Measurements from ENCODE around the gene WEE1.
A peak's percentile ranks its signal among the peaks of the same experiment; 100 is the strongest.

Gene WEE1

DNA sequence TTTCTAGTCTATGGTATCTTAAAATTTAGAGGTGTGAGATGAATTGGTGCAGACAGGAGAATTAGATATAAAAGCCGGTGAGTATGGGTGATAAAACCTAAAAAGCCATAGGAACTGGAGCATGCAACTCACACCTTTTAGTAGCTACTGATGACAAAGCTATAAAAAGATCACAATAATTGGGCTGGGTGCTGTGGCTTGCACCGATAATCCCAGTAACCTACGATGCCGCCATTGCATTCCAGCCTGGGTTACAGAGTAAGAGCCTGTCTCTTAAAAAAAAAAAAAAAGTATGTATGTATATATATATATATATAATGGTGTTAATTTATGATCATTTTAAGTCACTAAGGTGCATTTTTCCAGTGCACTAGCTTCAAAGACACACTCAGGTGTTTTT lies 17.2 kb downstream of the WEE1 start:
- H3K4me2 ChIP-seq (ENCODE audit: low read depth, low read length, poor library complexity, severe bottlenecking): no peak overlapping the region
- peak overlapping the region; percentile 98 for H3K27ac ChIP-seq (ENCODE audit: low read depth, low read length)
- H3K9me3 ChIP-seq (ENCODE audit: insufficient read depth, low read length): no peaks in the 10 kb centered on the region
- no peak overlapping the region for H3K9ac ChIP-seq (ENCODE audit: low read length)
- peaks cover 28% of the 10 kb centered on the region for H3K79me2 ChIP-seq (ENCODE audit: insufficient read depth, low read length)
- H4K20me1 ChIP-seq (ENCODE audit: low read depth, low read length): peaks cover 33% of the 10 kb centered on the region
- H3K9me2 ChIP-seq (replicated peaks; ENCODE audit: insufficient read depth, low read length): no peaks in the 10 kb centered on the region
- no peak overlapping the region for H3K4me3 ChIP-seq (ENCODE audit: insufficient read depth, low read length, poor library complexity, severe bottlenecking)
- H3F3A ChIP-seq (ENCODE audit: insufficient read depth): peaks cover 98% of the 10 kb centered on the region
- no peak overlapping the region for H2AFZ ChIP-seq (ENCODE audit: low read depth, low read length, severe bottlenecking)
- TF ChIP-seq, protein P1, sequence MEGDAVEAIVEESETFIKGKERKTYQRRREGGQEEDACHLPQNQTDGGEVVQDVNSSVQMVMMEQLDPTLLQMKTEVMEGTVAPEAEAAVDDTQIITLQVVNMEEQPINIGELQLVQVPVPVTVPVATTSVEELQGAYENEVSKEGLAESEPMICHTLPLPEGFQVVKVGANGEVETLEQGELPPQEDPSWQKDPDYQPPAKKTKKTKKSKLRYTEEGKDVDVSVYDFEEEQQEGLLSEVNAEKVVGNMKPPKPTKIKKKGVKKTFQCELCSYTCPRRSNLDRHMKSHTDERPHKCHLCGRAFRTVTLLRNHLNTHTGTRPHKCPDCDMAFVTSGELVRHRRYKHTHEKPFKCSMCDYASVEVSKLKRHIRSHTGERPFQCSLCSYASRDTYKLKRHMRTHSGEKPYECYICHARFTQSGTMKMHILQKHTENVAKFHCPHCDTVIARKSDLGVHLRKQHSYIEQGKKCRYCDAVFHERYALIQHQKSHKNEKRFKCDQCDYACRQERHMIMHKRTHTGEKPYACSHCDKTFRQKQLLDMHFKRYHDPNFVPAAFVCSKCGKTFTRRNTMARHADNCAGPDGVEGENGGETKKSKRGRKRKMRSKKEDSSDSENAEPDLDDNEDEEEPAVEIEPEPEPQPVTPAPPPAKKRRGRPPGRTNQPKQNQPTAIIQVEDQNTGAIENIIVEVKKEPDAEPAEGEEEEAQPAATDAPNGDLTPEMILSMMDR (IDR thresholded peaks at IDR 0.05; ENCODE audit: insufficient read depth, low read length, poor library complexity, severe bottlenecking): no peak
- no peak for TF ChIP-seq EZH2phosphoT487 (conservative IDR thresholded peaks at IDR 0.05; ENCODE audit: low read length)
- H3K36me3 ChIP-seq (ENCODE audit: low read length): peaks cover 43% of the 10 kb centered on the region
- no peaks in the 10 kb centered on the region for H3K27me3 ChIP-seq (ENCODE audit: low read length)

DNA sequence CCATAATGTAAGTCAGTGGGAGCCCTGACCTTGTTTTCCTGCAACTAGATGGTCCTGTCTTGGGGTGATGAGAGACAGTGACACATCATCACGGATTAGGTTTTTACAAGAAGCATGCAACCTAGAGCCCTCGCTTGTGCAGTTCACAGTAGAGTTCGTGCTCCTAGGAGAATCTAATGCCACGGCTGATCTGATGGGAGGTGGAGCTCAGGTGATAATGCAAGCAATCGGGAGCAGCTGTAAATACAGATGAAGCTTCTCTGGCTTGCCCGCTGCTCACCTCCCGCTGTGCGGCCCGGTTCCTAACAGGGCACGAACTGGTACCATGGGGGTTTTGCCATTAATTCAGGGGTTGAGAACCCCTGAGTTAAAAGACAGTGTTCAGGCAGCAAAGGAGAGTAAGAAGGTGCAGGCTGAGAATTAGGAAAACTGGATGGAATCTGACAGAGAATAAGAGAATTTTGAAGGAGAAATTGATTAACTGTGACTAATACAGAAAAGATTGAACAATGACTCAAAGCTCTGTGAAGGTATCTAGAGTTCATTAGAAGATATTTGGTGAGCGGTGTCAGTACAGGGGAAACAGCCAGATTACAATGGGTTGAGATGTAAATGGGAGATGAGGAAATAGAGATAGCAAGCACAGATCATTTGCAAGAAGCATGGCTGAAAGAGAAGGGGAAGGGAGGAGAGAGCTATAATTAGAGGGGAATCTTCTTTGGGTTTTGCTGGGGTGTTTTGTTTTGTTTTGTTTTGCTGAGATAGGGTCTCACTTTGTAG lies 21.0 kb downstream of the WEE1 start:
- TF ChIP-seq EZH2phosphoT487 (conservative IDR thresholded peaks at IDR 0.05; ENCODE audit: low read length): no peak
- TF ChIP-seq, protein P1 (IDR thresholded peaks at IDR 0.05; ENCODE audit: insufficient read depth, low read length, poor library complexity, severe bottlenecking): no peak
- Histone ChIP-seq H3K27me3 (ENCODE audit: low read length) (no peaks in the 10 kb centered on the region), H2AFZ (ENCODE audit: low read depth, low read length, severe bottlenecking) (no peak overlapping the region), H3F3A (ENCODE audit: insufficient read depth) (peaks cover 85% of the 10 kb centered on the region), H3K4me2 (ENCODE audit: low read depth, low read length, poor library complexity, severe bottlenecking) (peak overlapping the region; percentile 70), H3K4me3 (ENCODE audit: insufficient read depth, low read length, poor library complexity, severe bottlenecking) (peak overlapping the region; percentile 27), H3K9me3 (ENCODE audit: insufficient read depth, low read length) (no peaks in the 10 kb centered on the region), H3K27ac (ENCODE audit: low read depth, low read length) (peak overlapping the region; percentile 98), H3K9me2 (replicated peaks; ENCODE audit: insufficient read depth, low read length) (no peaks in the 10 kb centered on the region), H3K9ac (ENCODE audit: low read length) (peak overlapping the region; percentile 56), H4K20me1 (ENCODE audit: low read depth, low read length) (peaks cover 1% of the 10 kb centered on the region; the same call in 1 of the 2 replicates), H3K79me2 (ENCODE audit: insufficient read depth, low read length) (0 out of 2 replicates have a peak, but pooled peaks cover 3% of the 10 kb centered on the region), H3K36me3 (ENCODE audit: low read length) (peaks cover 6% of the 10 kb centered on the region)

DNA sequence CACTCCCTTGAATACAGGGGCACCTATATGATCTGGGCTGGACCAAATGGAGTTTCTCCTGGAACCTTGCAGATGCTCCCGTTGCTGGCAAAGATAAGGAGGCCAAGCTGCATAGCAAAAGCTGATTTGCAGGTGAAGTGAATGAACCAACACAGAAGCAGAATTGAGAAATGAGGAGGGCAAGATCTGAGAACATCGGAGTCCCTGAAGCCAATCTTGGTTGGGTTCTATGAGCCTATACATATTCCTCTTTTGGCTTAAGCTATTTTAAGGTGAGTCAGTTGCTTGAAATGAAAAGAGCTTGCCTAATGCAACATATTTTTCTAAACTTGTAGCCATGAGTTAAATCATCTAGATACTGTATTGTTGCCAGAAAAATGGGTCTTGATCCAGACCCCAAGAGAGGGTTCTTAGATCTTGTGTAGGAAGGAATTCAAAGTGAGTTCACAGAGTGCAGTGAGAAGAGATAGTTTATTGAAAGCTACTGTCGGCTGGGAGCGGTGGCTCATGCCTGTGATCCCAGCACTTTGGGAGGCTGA lies 23.5 kb downstream of the WEE1 start:
- H3K36me3 ChIP-seq (ENCODE audit: low read length): no peaks in the 10 kb centered on the region
- H3K9ac ChIP-seq (ENCODE audit: low read length): peak overlapping the region; percentile 56
- no peak for TF ChIP-seq EZH2phosphoT487 (conservative IDR thresholded peaks at IDR 0.05; ENCODE audit: low read length)
- TF ChIP-seq, protein P1 (IDR thresholded peaks at IDR 0.05; ENCODE audit: insufficient read depth, low read length, poor library complexity, severe bottlenecking): no peak
- H2AFZ ChIP-seq (ENCODE audit: low read depth, low read length, severe bottlenecking): no peak overlapping the region
- H3K27me3 ChIP-seq (ENCODE audit: low read length): no peaks in the 10 kb centered on the region
- peak overlapping the region; percentile 70 for H3K4me2 ChIP-seq (ENCODE audit: low read depth, low read length, poor library complexity, severe bottlenecking)
- H3K9me2 ChIP-seq (replicated peaks; ENCODE audit: insufficient read depth, low read length): no peaks in the 10 kb centered on the region
- H3K4me3 ChIP-seq (ENCODE audit: insufficient read depth, low read length, poor library complexity, severe bottlenecking): peak overlapping the region; percentile 31
- H3K9me3 ChIP-seq (ENCODE audit: insufficient read depth, low read length): no peaks in the 10 kb centered on the region
- H3K79me2 ChIP-seq (ENCODE audit: insufficient read depth, low read length): peaks cover 10% of the 10 kb centered on the region; the same call in 1 of the 2 replicates
- H3F3A ChIP-seq (ENCODE audit: insufficient read depth): peaks cover 86% of the 10 kb centered on the region
- peak overlapping the region; percentile 98 for H3K27ac ChIP-seq (ENCODE audit: low read depth, low read length)
- no peaks in the 10 kb centered on the region for H4K20me1 ChIP-seq (ENCODE audit: low read depth, low read length)

Measured in SU-DHL-6 (cell line).